ENCODE data around the gene DNAL4. TPM values are rescaled to one million over a fixed set of nuclear protein-coding genes. Genes with fewer than 3 reads are reported as not detected.

The DNAL4 gene, protein sequence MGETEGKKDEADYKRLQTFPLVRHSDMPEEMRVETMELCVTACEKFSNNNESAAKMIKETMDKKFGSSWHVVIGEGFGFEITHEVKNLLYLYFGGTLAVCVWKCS
- total RNA-seq (2012; rRNA removed) (6.1 and 6.9 TPM in 2 replicates), polyA plus RNA-seq (2012; rRNA removed) (12.1 and 14.2 TPM in 2 replicates), Bru-seq, nascent RNA (percentile 50 among the genes with signal in this experiment), BruChase-seq, experiment 1, labeled RNA remaining after a 6-hour chase (percentile 64 among the genes with signal in this experiment), BruChase-seq, experiment 2, labeled RNA remaining after a 2-hour chase (percentile 64 among the genes with signal in this experiment)
- 14.7 and 19.4 TPM in 2 replicates for polyA plus RNA-seq (2012; cell fraction: cytosol; rRNA removed)
- 7.3 and 9.3 TPM in 2 replicates for polyA plus RNA-seq (2012; cell fraction: nucleus; rRNA removed; ENCODE audit: low replicate concordance)
- long read RNA-seq, transcript DNAL4-201 (4 exons, 1,504 nt), result major isoform, 8 of 10 reads
- long read RNA-seq, partial matches to known transcripts, result 0 of 10 reads
- long read RNA-seq, other reads (novel, unspliced or antisense), result 2 of 10 reads

DNA sequence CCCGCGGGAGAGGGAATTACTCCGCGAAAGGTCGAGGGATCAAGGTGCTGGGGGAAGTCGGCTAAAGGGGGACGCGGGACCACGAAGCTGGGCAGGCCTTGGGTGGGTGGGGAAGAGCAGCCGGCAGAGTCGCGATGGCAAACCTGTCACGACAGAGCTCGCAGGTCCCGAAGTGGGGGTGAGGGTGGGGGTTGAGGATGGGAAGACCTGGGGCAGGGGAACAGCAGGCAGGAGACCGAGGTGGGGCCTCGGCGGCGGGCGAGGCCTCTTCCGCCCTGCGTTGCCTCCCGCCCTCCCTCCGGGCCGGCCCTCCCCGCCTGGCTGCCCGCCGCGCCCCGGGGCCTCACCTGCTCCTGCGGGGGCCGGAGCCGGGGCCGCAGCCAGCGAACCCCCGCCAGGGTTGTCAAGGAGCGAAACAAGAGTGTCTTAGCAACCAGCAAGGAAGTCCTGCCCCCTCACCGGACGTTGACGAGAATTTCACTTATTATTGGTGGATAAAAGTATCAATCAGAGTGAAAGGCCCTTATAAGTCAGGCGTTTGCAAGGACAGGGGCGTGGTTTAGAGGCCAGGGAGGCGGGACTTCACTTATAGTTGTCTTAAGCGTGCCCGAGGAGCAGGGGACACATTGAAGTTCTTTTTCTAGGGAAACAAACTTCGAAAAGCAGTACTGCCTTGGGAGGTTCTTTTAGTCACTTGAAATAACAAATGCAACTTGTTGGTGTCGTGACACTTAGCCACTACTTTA lies at the start of gene DNAL4:
Gene DNAL4 (minus strand): TSS at position 423 of the 746 bp plus-strand sequence. CDS start 11,412 bp downstream, outside the sequence.
- peaks cover 4% of the 10 kb centered on the region for H3K4me1 ChIP-seq (ENCODE audit: control insufficient read depth, insufficient read depth, low read length)
- H4K20me1 ChIP-seq (ENCODE audit: insufficient read depth, low read length), result no peaks in the 10 kb centered on the region
- 0 out of 3 replicates have a peak within 1 kb of the TSS, but pooled peaks have one; percentile 22 for H2BK15ac ChIP-seq (ENCODE audit: low read depth, low read length)
- in situ Hi-C loops (cut with MboI; ENCODE audit: low sequenced_read_pairs) (no loop called here), dilution Hi-C loops (cut with HindIII; ENCODE audit: low sequenced_read_pairs, unreplicated experiment) (no loop called here), intact Hi-C loops (cut with micrococcal nuclease) (no loop called here)
- peak within 1 kb of the TSS; percentile 74 for H4K5ac ChIP-seq (ENCODE audit: low read depth, low read length)
- peak within 1 kb of the TSS; percentile 80 for H3K9ac ChIP-seq (ENCODE audit: low read depth, low read length)
- no TSS peak for BruUV-seq (replicated peaks)
- H3K9me1 ChIP-seq (ENCODE audit: insufficient read depth, low read length), result peaks cover 23% of the 10 kb centered on the region
- H4K91ac ChIP-seq (ENCODE audit: insufficient read depth, low read depth, low read length), result peak within 1 kb of the TSS; percentile 71
- TF ChIP-seq, protein P1, sequence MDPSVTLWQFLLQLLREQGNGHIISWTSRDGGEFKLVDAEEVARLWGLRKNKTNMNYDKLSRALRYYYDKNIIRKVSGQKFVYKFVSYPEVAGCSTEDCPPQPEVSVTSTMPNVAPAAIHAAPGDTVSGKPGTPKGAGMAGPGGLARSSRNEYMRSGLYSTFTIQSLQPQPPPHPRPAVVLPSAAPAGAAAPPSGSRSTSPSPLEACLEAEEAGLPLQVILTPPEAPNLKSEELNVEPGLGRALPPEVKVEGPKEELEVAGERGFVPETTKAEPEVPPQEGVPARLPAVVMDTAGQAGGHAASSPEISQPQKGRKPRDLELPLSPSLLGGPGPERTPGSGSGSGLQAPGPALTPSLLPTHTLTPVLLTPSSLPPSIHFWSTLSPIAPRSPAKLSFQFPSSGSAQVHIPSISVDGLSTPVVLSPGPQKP (IDR thresholded peaks at IDR 0.05; ENCODE audit: borderline replicate concordance, low read depth, low read length), result no peak
- TF ChIP-seq MAZ (IDR thresholded peaks at IDR 0.05; ENCODE audit: borderline replicate concordance, low read depth, low read length) (peak; percentile 92; the same call in 1 of the 2 replicates), RCOR1 (IDR thresholded peaks at IDR 0.05; ENCODE audit: insufficient replicate concordance, low read length) (no peak), MXI1 (IDR thresholded peaks at IDR 0.05; ENCODE audit: borderline replicate concordance, low read depth, low read length) (peak; percentile 32; the same call in 1 of the 2 replicates)
- TF ChIP-seq, protein P2, sequence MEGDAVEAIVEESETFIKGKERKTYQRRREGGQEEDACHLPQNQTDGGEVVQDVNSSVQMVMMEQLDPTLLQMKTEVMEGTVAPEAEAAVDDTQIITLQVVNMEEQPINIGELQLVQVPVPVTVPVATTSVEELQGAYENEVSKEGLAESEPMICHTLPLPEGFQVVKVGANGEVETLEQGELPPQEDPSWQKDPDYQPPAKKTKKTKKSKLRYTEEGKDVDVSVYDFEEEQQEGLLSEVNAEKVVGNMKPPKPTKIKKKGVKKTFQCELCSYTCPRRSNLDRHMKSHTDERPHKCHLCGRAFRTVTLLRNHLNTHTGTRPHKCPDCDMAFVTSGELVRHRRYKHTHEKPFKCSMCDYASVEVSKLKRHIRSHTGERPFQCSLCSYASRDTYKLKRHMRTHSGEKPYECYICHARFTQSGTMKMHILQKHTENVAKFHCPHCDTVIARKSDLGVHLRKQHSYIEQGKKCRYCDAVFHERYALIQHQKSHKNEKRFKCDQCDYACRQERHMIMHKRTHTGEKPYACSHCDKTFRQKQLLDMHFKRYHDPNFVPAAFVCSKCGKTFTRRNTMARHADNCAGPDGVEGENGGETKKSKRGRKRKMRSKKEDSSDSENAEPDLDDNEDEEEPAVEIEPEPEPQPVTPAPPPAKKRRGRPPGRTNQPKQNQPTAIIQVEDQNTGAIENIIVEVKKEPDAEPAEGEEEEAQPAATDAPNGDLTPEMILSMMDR (conservative IDR thresholded peaks at IDR 0.05; ENCODE audit: low read depth, low read length), result no peak
- peaks cover 6 to 31% of the 10 kb centered on the region in 2 experiments; a peak in 3 of 4 replicates for H3K79me1 ChIP-seq (ENCODE audit: low read depth in 1 of 2, low read length in 2 of 2)
- peak within 1 kb of the TSS; percentile 95 for H3K14ac ChIP-seq (replicated peaks; ENCODE audit: low read depth, low read length)
- peak within 1 kb of the TSS; percentile 99 for H2AK9ac ChIP-seq (replicated peaks; ENCODE audit: low read depth, low read length, poor library complexity)
- peak within 1 kb of the TSS; percentile 99 for H3K4me2 ChIP-seq (ENCODE audit: low read depth, low read length)
- H3K9me3 ChIP-seq (ENCODE audit: control insufficient read depth, insufficient read depth, low read length), result no peaks in the 10 kb centered on the region
- H2BK20ac ChIP-seq (ENCODE audit: low read depth, low read length), result no peak within 1 kb of the TSS
- peak; percentile 100 for ATAC-seq (ENCODE audit: low read depth)
- 0% methylated on average over 27 of the region's 47 CpGs; no CpG with 5 or more reads in 1 of the 2 experiments for WGBS, 2 experiments (ENCODE audit: extremely low coverage in 2 of 2, insufficient read length in 1 of 2)
- peaks cover 4% of the 10 kb centered on the region; the same call in 1 of the 2 replicates for H3K27me3 ChIP-seq (ENCODE audit: control insufficient read depth, insufficient read depth, low read length)
- H3K27ac ChIP-seq (ENCODE audit: insufficient read depth, low read length), result peak within 1 kb of the TSS; percentile 63
- peak within 1 kb of the TSS; percentile 73 for H3K4me3 ChIP-seq (ENCODE audit: insufficient read depth, low read depth, low read length)
- H3K18ac ChIP-seq (ENCODE audit: low read depth, low read length), result peak within 1 kb of the TSS; percentile 38
- peak within 1 kb of the TSS; percentile 5; the same call in 1 of the 2 replicates for H3K56ac ChIP-seq (ENCODE audit: extremely low read depth, insufficient read depth, low read length)
- ChIA-PET POLR2A (ENCODE audit: unreplicated experiment) (no interaction called here), CTCF (no interaction called here)
- H3K23ac ChIP-seq (ENCODE audit: low read depth, low read length), result peak within 1 kb of the TSS; percentile 72; the same call in 1 of the 2 replicates
- DNase-seq, result peak; percentile 98
- peak within 1 kb of the TSS; percentile 94 for H2AFZ ChIP-seq (replicated peaks; ENCODE audit: low read length, poor library complexity)
- peak within 1 kb of the TSS; percentile 50; the same call in 1 of the 2 replicates for H2BK120ac ChIP-seq (ENCODE audit: low read depth, low read length)
- peak within 1 kb of the TSS; percentile 84 to 99 for H4K8ac ChIP-seq (ENCODE audit: low read depth in 2 of 2, low read length in 2 of 2)
- H2AK5ac ChIP-seq (ENCODE audit: low read depth, low read length), result peak within 1 kb of the TSS; percentile 86
- H3K4ac ChIP-seq (ENCODE audit: low read depth, low read length), result peak within 1 kb of the TSS; percentile 73
- peaks cover 6% of the 10 kb centered on the region for H3K36me3 ChIP-seq (ENCODE audit: control insufficient read depth, insufficient read depth, low read length)
- peak within 1 kb of the TSS; percentile 59 for H2BK5ac ChIP-seq (ENCODE audit: low read depth, low read length, poor library complexity, severe bottlenecking)
